ENCODE measurements around the gene SYT15B. TPM values are rescaled to one million over a fixed set of nuclear protein-coding genes. Genes with fewer than 3 reads are reported as not detected.
"Not testable (repeated sequence)": the region's sequence is repeated elsewhere in the genome, so short reads cannot be mapped to it uniquely, and the experiment has no call there.

Gene SYT15B
- total and polyA plus RNA-seq, 2 experiments from 2014 or later, result 0.08 to 0.24 TPM

GRCh38 chr10:47753871-47754270 lies 9.5 kb downstream of the SYT15B start:
- H4K20me1 ChIP-seq (replicated peaks; ENCODE audit: insufficient read depth); H3K4me3 Mint-ChIP-seq; H3K27ac Mint-ChIP-seq; H3K36me3 Mint-ChIP-seq (ENCODE audit: low read depth); H3K4me2 ChIP-seq; H3K9me3 Mint-ChIP-seq; H3K4me3 ChIP-seq; H3K79me2 ChIP-seq (replicated peaks; ENCODE audit: insufficient read depth); H3F3A ChIP-seq (replicated peaks; ENCODE audit: low read depth); H3K9me2 ChIP-seq (ENCODE audit: insufficient read depth); H3K27ac ChIP-seq (ENCODE audit: low read depth); H3K36me3 ChIP-seq (ENCODE audit: insufficient read depth); H3K4me1 Mint-ChIP-seq; H3K27me3 ChIP-seq (ENCODE audit: insufficient read depth); H3K4me1 ChIP-seq (ENCODE audit: insufficient read depth); H3K27me3 Mint-ChIP-seq (ENCODE audit: insufficient read depth, low read depth, poor library complexity); DNase-seq (ENCODE audit: low spot score); H2AFZ ChIP-seq: not testable (repeated sequence)
- ATAC-seq, result peak; percentile 24

DNA sequence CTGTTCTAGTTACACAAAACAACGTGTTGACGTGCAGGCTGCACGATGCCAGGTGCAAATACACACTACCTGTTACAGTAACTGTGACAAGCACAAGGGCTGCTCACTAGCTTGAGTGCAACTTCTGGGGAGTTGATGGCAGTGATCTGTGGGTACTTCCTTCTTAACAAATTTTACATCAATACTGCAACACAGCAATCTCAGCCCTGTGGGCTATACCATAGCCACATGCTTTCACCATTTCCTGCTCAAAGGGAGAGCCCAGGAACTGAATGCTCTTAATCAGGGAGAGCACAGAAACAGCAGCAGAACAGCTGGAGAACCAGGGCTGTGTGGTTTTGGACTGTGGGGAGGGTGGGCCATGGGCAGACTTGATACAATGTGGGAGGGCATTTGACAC lies 10.2 kb downstream of the SYT15B start:
- H3K36me3 ChIP-seq (ENCODE audit: insufficient read depth); DNase-seq (ENCODE audit: low spot score); H3K9me3 Mint-ChIP-seq; H3K79me2 ChIP-seq (replicated peaks; ENCODE audit: insufficient read depth); H3K27ac Mint-ChIP-seq; H3K27me3 Mint-ChIP-seq (ENCODE audit: insufficient read depth, low read depth, poor library complexity); H3K36me3 Mint-ChIP-seq (ENCODE audit: low read depth); H3K9me2 ChIP-seq (ENCODE audit: insufficient read depth); H3F3A ChIP-seq (replicated peaks; ENCODE audit: low read depth); H3K4me2 ChIP-seq; H4K20me1 ChIP-seq (replicated peaks; ENCODE audit: insufficient read depth); H3K4me3 Mint-ChIP-seq; H3K4me1 ChIP-seq (ENCODE audit: insufficient read depth); H2AFZ ChIP-seq; ATAC-seq; H3K4me3 ChIP-seq; H3K27me3 ChIP-seq (ENCODE audit: insufficient read depth); H3K4me1 Mint-ChIP-seq; H3K27ac ChIP-seq (ENCODE audit: low read depth): not testable (repeated sequence)

GRCh38 chr10:47751821-47752220 lies 11.6 kb downstream of the SYT15B start:
- H4K20me1 ChIP-seq (replicated peaks; ENCODE audit: insufficient read depth); H3K9me3 Mint-ChIP-seq; H2AFZ ChIP-seq; H3K4me1 ChIP-seq (ENCODE audit: insufficient read depth); H3K36me3 Mint-ChIP-seq (ENCODE audit: low read depth); H3K4me3 ChIP-seq; H3K4me1 Mint-ChIP-seq; H3K27ac ChIP-seq (ENCODE audit: low read depth); H3K27ac Mint-ChIP-seq; H3K9me2 ChIP-seq (ENCODE audit: insufficient read depth); H3K4me3 Mint-ChIP-seq; H3K27me3 Mint-ChIP-seq (ENCODE audit: insufficient read depth, low read depth, poor library complexity); H3K4me2 ChIP-seq; H3K36me3 ChIP-seq (ENCODE audit: insufficient read depth); DNase-seq (ENCODE audit: low spot score); H3K79me2 ChIP-seq (replicated peaks; ENCODE audit: insufficient read depth); H3K27me3 ChIP-seq (ENCODE audit: insufficient read depth); H3F3A ChIP-seq (replicated peaks; ENCODE audit: low read depth); ATAC-seq: not testable (repeated sequence)

DNA sequence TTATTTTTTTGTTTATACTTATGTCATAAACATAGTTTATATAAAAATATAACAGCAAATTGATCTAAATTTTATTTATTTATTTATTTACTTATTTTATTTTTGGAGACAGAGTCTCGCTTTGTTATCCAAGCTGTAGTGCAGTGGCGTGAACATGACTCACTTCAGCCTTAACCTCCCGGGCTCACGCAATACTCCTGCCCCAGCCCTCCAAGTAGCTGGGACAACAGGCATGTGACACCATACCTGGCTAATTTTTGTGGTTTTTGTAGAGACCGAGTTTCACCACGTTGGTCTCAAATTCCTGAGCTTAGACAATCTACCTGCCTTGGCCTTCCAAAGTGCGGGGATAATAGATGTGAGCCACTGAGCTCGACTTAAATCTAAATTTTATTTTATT lies 13.0 kb downstream of the SYT15B start:
- ATAC-seq; H3K4me3 Mint-ChIP-seq; H3K4me1 ChIP-seq (ENCODE audit: insufficient read depth); H3K27ac ChIP-seq (ENCODE audit: low read depth); H3K4me2 ChIP-seq; H3K9me3 Mint-ChIP-seq; H4K20me1 ChIP-seq (replicated peaks; ENCODE audit: insufficient read depth); H3K27me3 Mint-ChIP-seq (ENCODE audit: insufficient read depth, low read depth, poor library complexity); DNase-seq (ENCODE audit: low spot score); H3F3A ChIP-seq (replicated peaks; ENCODE audit: low read depth); H3K4me1 Mint-ChIP-seq; H3K4me3 ChIP-seq; H3K79me2 ChIP-seq (replicated peaks; ENCODE audit: insufficient read depth); H3K36me3 ChIP-seq (ENCODE audit: insufficient read depth); H3K27ac Mint-ChIP-seq; H2AFZ ChIP-seq; H3K36me3 Mint-ChIP-seq (ENCODE audit: low read depth); H3K27me3 ChIP-seq (ENCODE audit: insufficient read depth); H3K9me2 ChIP-seq (ENCODE audit: insufficient read depth): not testable (repeated sequence)

DNA sequence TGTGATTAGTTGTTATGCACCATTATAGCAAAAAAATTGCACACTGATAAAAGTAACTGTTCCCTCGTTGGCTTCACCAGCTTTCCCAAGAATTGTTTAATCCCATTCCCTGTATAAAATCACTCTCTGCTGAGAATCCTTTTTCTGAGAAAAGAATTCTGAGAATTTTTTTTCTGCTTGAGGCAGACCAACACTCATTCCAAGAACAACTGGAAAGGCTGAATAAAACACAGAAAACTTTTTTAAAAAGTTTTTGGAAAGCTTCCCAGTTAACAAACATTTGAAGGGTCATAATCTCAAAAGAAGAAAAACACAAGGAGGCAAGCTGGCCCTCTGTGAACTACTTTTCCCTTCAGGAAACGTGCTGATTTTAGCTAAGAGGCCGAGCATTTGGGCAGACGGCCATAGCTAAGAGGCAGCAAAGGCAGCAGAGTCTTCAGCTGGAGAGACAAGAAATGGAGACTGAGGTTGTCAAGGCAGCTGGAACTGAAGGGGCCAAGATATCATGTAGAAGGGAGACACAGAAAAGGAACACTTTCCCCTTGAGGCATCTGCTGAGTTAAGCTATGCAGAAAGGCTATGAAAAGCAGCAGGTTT lies 16.5 kb downstream of the SYT15B start:
- H3K9me2 ChIP-seq (ENCODE audit: insufficient read depth), result not testable (repeated sequence)

GRCh38 chr10:47744881-47745280 lies 18.5 kb downstream of the SYT15B start:
- not testable (repeated sequence) for ATAC-seq; H3K27me3 ChIP-seq (ENCODE audit: insufficient read depth); H2AFZ ChIP-seq; H3F3A ChIP-seq (replicated peaks; ENCODE audit: low read depth); H3K4me2 ChIP-seq; H3K27ac ChIP-seq (ENCODE audit: low read depth); DNase-seq (ENCODE audit: low spot score); H3K36me3 Mint-ChIP-seq (ENCODE audit: low read depth); H3K4me1 Mint-ChIP-seq; H3K36me3 ChIP-seq (ENCODE audit: insufficient read depth); H3K9me2 ChIP-seq (ENCODE audit: insufficient read depth); H4K20me1 ChIP-seq (replicated peaks; ENCODE audit: insufficient read depth); H3K4me3 Mint-ChIP-seq; H3K4me3 ChIP-seq; H3K27me3 Mint-ChIP-seq (ENCODE audit: insufficient read depth, low read depth, poor library complexity); H3K9me3 Mint-ChIP-seq; H3K79me2 ChIP-seq (replicated peaks; ENCODE audit: insufficient read depth); H3K27ac Mint-ChIP-seq; H3K4me1 ChIP-seq (ENCODE audit: insufficient read depth)

More for the DNA sequence above, 16.5 kb downstream of the SYT15B start:
- not testable (repeated sequence) for H3K27me3 Mint-ChIP-seq (ENCODE audit: insufficient read depth, low read depth, poor library complexity); H4K20me1 ChIP-seq (replicated peaks; ENCODE audit: insufficient read depth); H3K36me3 ChIP-seq (ENCODE audit: insufficient read depth); H3K27ac Mint-ChIP-seq; H3K4me1 ChIP-seq (ENCODE audit: insufficient read depth); H3K4me1 Mint-ChIP-seq; DNase-seq (ENCODE audit: low spot score); H3K4me2 ChIP-seq; H3K4me3 ChIP-seq; H3K27ac ChIP-seq (ENCODE audit: low read depth); H3F3A ChIP-seq (replicated peaks; ENCODE audit: low read depth); H3K36me3 Mint-ChIP-seq (ENCODE audit: low read depth); H3K4me3 Mint-ChIP-seq; H2AFZ ChIP-seq; H3K9me3 Mint-ChIP-seq; H3K27me3 ChIP-seq (ENCODE audit: insufficient read depth); H3K79me2 ChIP-seq (replicated peaks; ENCODE audit: insufficient read depth); ATAC-seq
